Stomach (tissue), 9 donors: Measurements from ENCODE around the gene ALDH16A1. TPM values are rescaled to one million over a fixed set of nuclear protein-coding genes. Genes with fewer than 3 reads are reported as not detected.

Source experiments
- DNase-seq, 2 donors: peaks; one replicate each; pipeline versions ENCODE4 v3.0.0 to v3.0.0-alpha.2; 2013 to 2019
- H3K27ac ChIP-seq, 5 donors: fragments of 200-600 bp in 4 of 5; sonication (generic) in 4 of 5; one replicate each; pipeline ENCODE4 v1.5.1; 2013 to 2019; ENCODE audit warnings: mild to moderate bottlenecking in 1 of 5, moderate library complexity in 1 of 5
- H3K27me3 ChIP-seq, 3 donors: fragments of 200-600 bp; sonication (generic); one replicate each; pipeline ENCODE4 v1.5.1; 2017 to 2019; ENCODE audit warnings: mixed run types in 1 of 3
- H3K36me3 ChIP-seq, 4 donors: fragments of 200-600 bp; sonication (generic); 1 replicate in 3 of 4; 2 replicates in 1 of 4; pipeline ENCODE4 v1.5.1; 2016 to 2019
- H3K4me1 ChIP-seq, 4 donors: fragments of 200-600 bp; sonication (generic); one replicate each; pipeline ENCODE4 v1.5.1; 2016 to 2019
- H3K4me3 ChIP-seq, 4 donors: fragments of 200-600 bp; sonication (generic) in 3 of 4; one replicate each; pipeline ENCODE4 v1.5.1; 2016 to 2019; ENCODE audit warnings: mild to moderate bottlenecking in 1 of 4
- H3K9me3 ChIP-seq, 4 donors: fragments of 200-600 bp; sonication (generic); one replicate each; pipeline ENCODE4 v1.5.1; 2016 to 2019
- CTCF ChIP-seq, 7 experiments: fragments of 450-650 bp in 4 of 7; fragments of 200-600 bp in 3 of 7; sonication (generic) in 3 of 7; IDR thresholded peaks; one replicate each; pipeline ENCODE4 v1.5.1; 2016 to 2019; ENCODE audit warnings: antibody characterized with exemption in 7 of 7, control low read depth in 2 of 7, mild to moderate bottlenecking in 1 of 7
- EP300 ChIP-seq: sonication (generic); formaldehyde crosslinking; IDR thresholded peaks from one replicate; pipeline ENCODE4 v1.6.1; 2017; ENCODE audit warnings: antibody characterized with exemption
- POLR2A ChIP-seq, 4 donors: fragments of 450-650 bp; IDR thresholded peaks; one replicate each; pipeline ENCODE4 v1.6.1; 2016; ENCODE audit warnings: antibody characterized with exemption in 4 of 4, control low read depth in 2 of 4, mild to moderate bottlenecking in 1 of 4, moderate library complexity in 1 of 4
- POLR2AphosphoS5 ChIP-seq, 3 donors: sonication (generic); formaldehyde crosslinking; IDR thresholded peaks; one replicate each; pipeline ENCODE4 v1.6.1; 2016; ENCODE audit warnings: antibody characterized with exemption in 3 of 3
- WGBS, 5 donors: extraction: QIAGEN DNeasy Blood & Tissue Kit in 3 of 5; methylation state at CpG; one replicate each; pipeline versions ENCODE4 v1.1.5 to v1.1.7; 2013 to 2018; 5-methylcytosine and 5-hydroxymethylcytosine counted together
- intact Hi-C: fragments of 100-400 bp; cut with DNase I; formaldehyde crosslinking; loops from one replicate; pipeline ENCODE4 v1.15.1; 2023; ENCODE audit warnings: low total_unique reads
- polyA plus RNA-seq, 3 donors: library from polyadenylated mRNA; stranded (reverse); fragments of 200-250 nt; gene quantifications; one replicate each; pipeline ENCODE4 v1.2.3, GENCODE V29; 2013
- total RNA-seq, 5 donors: library from RNA; depleted of rRNA; stranded (reverse); fragments of >200 nt; gene quantifications; one replicate each; pipeline versions ENCODE4 v1.1.0 to v1.2.3, GENCODE V29; 2014 to 2016
- donor health status: healthy with polysubstance abuse.
- donor health status: Bipolar disorder and iron deficiency.
- donor health status: healthy.

ALDH16A1 gene
- total and polyA plus RNA-seq, 8 donors: 27.9 to 198 (median 42.5) TPM

- WGBS, 5 donors: 41 to 62% (median 51%) methylated on average over 12 of the region's 12 CpGs
- Histone ChIP-seq H3K36me3 (peaks cover 42 to 56% (median 50%) of the 10 kb centered on the region in 4 donors), H3K27ac (peak overlapping the region in 2 of 5 donors; percentile 4 to 36), H3K9me3 (no peaks in the 10 kb centered on the region), H3K4me3 (no peak overlapping the region), H3K4me1 (peaks cover 38 to 63% (median 56%) of the 10 kb centered on the region in 4 donors), H3K27me3 (no peaks in the 10 kb centered on the region)
- peak in 1 of 2 donors; percentile 31 for DNase-seq
- no peak for TF ChIP-seq CTCF (IDR thresholded peaks at IDR 0.05)
- TF ChIP-seq POLR2AphosphoS5 (IDR thresholded peaks at IDR 0.05): peak in 2 of 3 donors; percentile 3 to 33
- TF ChIP-seq EP300: no peak
- no peak for TF ChIP-seq POLR2A (IDR thresholded peaks at IDR 0.05)
- intact Hi-C loops: no loop called here
Measured at GRCh38 chr19:49492573-49493405, 39.8 kb downstream of the ALDH16A1 start.

GRCh38 chr19:49496574-49497008, 43.6 kb downstream of the ALDH16A1 start:
- H3K36me3 ChIP-seq: peaks cover 43 to 49% (median 48%) of the 10 kb centered on the region in 4 donors
- 0 to 1% (median 1%) methylated on average over 8 to 11 of the region's 11 CpGs for WGBS, 5 donors
- peaks cover 44 to 63% (median 56%) of the 10 kb centered on the region in 4 donors for H3K4me1 ChIP-seq
- no peaks in the 10 kb centered on the region for H3K27me3 ChIP-seq
- H3K27ac ChIP-seq: peak overlapping the region; percentile 88 to 98 (median 96)
- TF ChIP-seq POLR2AphosphoS5 (IDR thresholded peaks at IDR 0.05) (no peak), POLR2A (IDR thresholded peaks at IDR 0.05) (no peak), EP300 (no peak), CTCF (IDR thresholded peaks at IDR 0.05) (no peak)
- H3K9me3 ChIP-seq: no peaks in the 10 kb centered on the region
- H3K4me3 ChIP-seq: peak overlapping the region; percentile 72 to 93 (median 84)
- DNase-seq: no peak
- intact Hi-C loops: no loop called here

- H3K9me3 ChIP-seq: no peaks in the 10 kb centered on the region
- intact Hi-C loops: no loop called here
Measured at GRCh38 chr19:49497047-49497788, 44.2 kb downstream of the ALDH16A1 start.

More at GRCh38 chr19:49497047-49497788, 44.2 kb downstream of the ALDH16A1 start:
- peak; percentile 78 to 88 for DNase-seq
- H3K27ac ChIP-seq: peak overlapping the region; percentile 88 to 98 (median 96)
- peaks cover 44 to 57% (median 54%) of the 10 kb centered on the region in 4 donors for H3K4me1 ChIP-seq
- H3K27me3 ChIP-seq: no peaks in the 10 kb centered on the region
- TF ChIP-seq CTCF (IDR thresholded peaks at IDR 0.05): no peak
- no peak for TF ChIP-seq EP300
- no peak for TF ChIP-seq POLR2A (IDR thresholded peaks at IDR 0.05)
- TF ChIP-seq POLR2AphosphoS5 (IDR thresholded peaks at IDR 0.05): peak in 2 of 3 donors; percentile 60 to 64
- peak overlapping the region; percentile 72 to 93 (median 84) for H3K4me3 ChIP-seq
- H3K36me3 ChIP-seq: peaks cover 37 to 43% (median 41%) of the 10 kb centered on the region in 4 donors
- 8 to 16% (median 12%) methylated on average over 22 of the region's 22 CpGs for WGBS, 5 donors
